Tibial nerve (tissue), 4 donors: ENCODE measurements around the gene CUX1.

Source experiments
- EP300 ChIP-seq, 2 donors: sonication (generic); formaldehyde crosslinking; IDR thresholded peaks; one replicate each; pipeline ENCODE4 v1.6.1; 2017; ENCODE audit warnings: antibody characterized with exemption in 2 of 2, mild to moderate bottlenecking in 1 of 2
- POLR2A ChIP-seq, 2 donors: fragments of 450-650 bp; IDR thresholded peaks; one replicate each; pipeline ENCODE4 v1.6.1; 2017; ENCODE audit warnings: antibody characterized with exemption in 2 of 2, mild to moderate bottlenecking in 2 of 2, moderate library complexity in 2 of 2
- TF ChIP-seq, protein P1 (sequence below), 5 experiments: fragments of 200-600 bp in 3 of 5; fragments of 450-650 bp in 2 of 5; sonication (generic) in 3 of 5; IDR thresholded peaks; one replicate each; pipeline ENCODE4 v1.5.1; 2016 to 2019; ENCODE audit warnings: antibody characterized with exemption in 5 of 5, mild to moderate bottlenecking in 3 of 5, moderate library complexity in 2 of 5

DNA sequence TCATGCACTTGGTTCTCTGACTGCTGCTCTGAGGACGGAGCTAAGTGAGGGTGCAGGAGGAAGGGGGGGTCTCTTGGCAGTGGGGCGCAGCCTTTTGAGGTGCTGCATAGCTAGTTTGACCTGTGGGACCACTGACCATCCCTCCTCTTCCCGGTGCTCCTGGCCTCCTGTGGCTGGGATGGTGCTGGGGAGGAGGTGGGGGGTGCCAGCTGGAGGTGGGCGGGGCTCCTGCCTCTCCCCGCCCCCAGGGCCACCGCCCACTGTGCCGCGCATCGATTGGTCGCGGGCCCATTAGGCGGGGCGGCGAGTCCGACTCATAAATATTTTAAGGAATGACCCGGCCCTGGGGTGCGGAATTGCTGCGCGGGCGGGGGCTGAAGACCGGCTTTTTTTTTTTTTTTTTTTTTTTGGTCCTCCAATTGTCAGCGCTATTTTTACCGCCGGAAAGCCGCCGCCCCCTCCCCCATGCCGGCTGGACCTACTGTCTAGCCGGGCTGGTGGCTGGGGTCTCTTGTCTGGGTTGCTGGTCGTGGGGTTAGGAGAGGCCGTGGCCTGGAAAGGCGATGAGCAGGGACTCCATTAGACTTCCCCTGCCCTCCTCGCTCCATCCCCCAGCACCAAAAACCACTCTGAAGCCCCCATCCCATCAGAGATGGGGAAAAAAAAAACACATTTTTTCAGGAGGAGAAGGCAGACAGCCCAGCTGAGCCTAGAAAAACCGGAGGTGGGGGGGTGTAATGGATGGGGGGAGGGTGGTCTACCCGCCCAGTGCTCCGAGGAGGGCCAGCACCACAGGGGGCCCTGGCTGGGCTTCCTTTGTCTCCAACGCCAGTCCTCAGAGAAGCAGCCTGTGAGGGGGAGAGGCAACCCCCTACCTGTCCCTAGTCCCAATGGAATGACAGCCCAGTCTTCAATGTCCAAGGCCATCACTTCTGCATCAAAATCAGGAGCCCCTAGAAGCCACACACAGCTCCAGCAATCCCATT is 475.7 kb downstream of the CUX1 start:
- TF ChIP-seq, protein P1, sequence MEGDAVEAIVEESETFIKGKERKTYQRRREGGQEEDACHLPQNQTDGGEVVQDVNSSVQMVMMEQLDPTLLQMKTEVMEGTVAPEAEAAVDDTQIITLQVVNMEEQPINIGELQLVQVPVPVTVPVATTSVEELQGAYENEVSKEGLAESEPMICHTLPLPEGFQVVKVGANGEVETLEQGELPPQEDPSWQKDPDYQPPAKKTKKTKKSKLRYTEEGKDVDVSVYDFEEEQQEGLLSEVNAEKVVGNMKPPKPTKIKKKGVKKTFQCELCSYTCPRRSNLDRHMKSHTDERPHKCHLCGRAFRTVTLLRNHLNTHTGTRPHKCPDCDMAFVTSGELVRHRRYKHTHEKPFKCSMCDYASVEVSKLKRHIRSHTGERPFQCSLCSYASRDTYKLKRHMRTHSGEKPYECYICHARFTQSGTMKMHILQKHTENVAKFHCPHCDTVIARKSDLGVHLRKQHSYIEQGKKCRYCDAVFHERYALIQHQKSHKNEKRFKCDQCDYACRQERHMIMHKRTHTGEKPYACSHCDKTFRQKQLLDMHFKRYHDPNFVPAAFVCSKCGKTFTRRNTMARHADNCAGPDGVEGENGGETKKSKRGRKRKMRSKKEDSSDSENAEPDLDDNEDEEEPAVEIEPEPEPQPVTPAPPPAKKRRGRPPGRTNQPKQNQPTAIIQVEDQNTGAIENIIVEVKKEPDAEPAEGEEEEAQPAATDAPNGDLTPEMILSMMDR (IDR thresholded peaks at IDR 0.05) = no peak
- TF ChIP-seq POLR2A (IDR thresholded peaks at IDR 0.05) (no peak), EP300 (IDR thresholded peaks at IDR 0.05) (no peak)
